ENCODE results near the gene SLX9.

DNA sequence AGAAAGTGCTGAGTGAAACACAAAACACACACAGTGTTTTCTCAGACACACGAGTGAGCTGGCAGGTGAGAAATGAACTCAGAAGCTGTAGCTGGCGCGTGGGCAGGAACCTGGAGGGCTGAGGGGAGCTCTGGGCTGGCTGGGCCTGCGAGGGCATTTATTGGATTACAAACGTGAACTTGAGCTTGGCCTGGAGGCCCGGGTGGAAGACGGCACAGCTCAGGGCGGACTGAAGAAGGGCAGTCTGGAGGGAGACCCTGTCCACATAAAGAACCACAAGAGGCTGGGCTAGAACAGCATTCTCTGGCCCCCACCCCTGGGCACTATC is 82.5 kb downstream of the SLX9 start:
- TF ChIP-seq CTCF (IDR thresholded peaks at IDR 0.05) = no peak
- no peak for TF ChIP-seq POLR2A (IDR thresholded peaks at IDR 0.05)

Data from uterus (tissue), 2 donors.